ENCODE data around the gene LGALS9.
"Not testable (repeated sequence)": the region's sequence is repeated elsewhere in the genome, so short reads cannot be mapped to it uniquely, and the experiment has no call there.

The LGALS9 gene

GRCh38 chr17:27644586-27644985 is 13.6 kb downstream of the LGALS9 start:
- no peak for DNase-seq

GRCh38 chr17:27645621-27646020 is 14.6 kb downstream of the LGALS9 start:
- in situ Hi-C loops (cut with MboI; ENCODE audit: low pct_unique_long_range_greater_than_20kb, low sequenced_read_pairs); DNase-seq: not testable (repeated sequence)

More at GRCh38 chr17:27644586-27644985, 13.6 kb downstream of the LGALS9 start:
- in situ Hi-C loops (cut with MboI; ENCODE audit: low pct_unique_long_range_greater_than_20kb, low sequenced_read_pairs), result no loop called here

GRCh38 chr17:27646232-27646631 is 15.2 kb downstream of the LGALS9 start:
- DNase-seq, result no peak
- in situ Hi-C loops (cut with MboI; ENCODE audit: low pct_unique_long_range_greater_than_20kb, low sequenced_read_pairs), result no loop called here

- DNase-seq, result no peak
- in situ Hi-C loops (cut with MboI; ENCODE audit: low pct_unique_long_range_greater_than_20kb, low sequenced_read_pairs), result no loop called here
Measured at GRCh38 chr17:27647765-27648164, 16.8 kb downstream of the LGALS9 start.

GRCh38 chr17:27649111-27649571 is 18.2 kb downstream of the LGALS9 start:
- DNase-seq; in situ Hi-C loops (cut with MboI; ENCODE audit: low pct_unique_long_range_greater_than_20kb, low sequenced_read_pairs): not testable (repeated sequence)

- in situ Hi-C loops (cut with MboI; ENCODE audit: low pct_unique_long_range_greater_than_20kb, low sequenced_read_pairs), result loop anchor here (25.0 kb wide), 1 partner anchor 212 kb away; no protein-coding TSS in a partner anchor
Measured at GRCh38 chr17:27649929-27650328, 18.9 kb downstream of the LGALS9 start.

GRCh38 chr17:27650836-27651235 is 19.8 kb downstream of the LGALS9 start:
- in situ Hi-C loops (cut with MboI; ENCODE audit: low pct_unique_long_range_greater_than_20kb, low sequenced_read_pairs), result loop anchor here (25.0 kb wide), 1 partner anchor 211 kb away; no protein-coding TSS in a partner anchor
- DNase-seq, result no peak

More at GRCh38 chr17:27649929-27650328, 18.9 kb downstream of the LGALS9 start:
- no peak for DNase-seq

- in situ Hi-C loops (cut with MboI; ENCODE audit: low pct_unique_long_range_greater_than_20kb, low sequenced_read_pairs), result loop anchor here (25.0 kb wide), 1 partner anchor 211 kb away; no protein-coding TSS in a partner anchor
- peak; percentile 73 for DNase-seq
Measured at GRCh38 chr17:27651411-27652345, 20.7 kb downstream of the LGALS9 start.

GRCh38 chr17:27653449-27653971 is 22.5 kb downstream of the LGALS9 start:
- DNase-seq, result not testable (repeated sequence)
- in situ Hi-C loops (cut with MboI; ENCODE audit: low pct_unique_long_range_greater_than_20kb, low sequenced_read_pairs), result loop anchor here (25.0 kb wide), 1 partner anchor 209 kb away; no protein-coding TSS in a partner anchor

GRCh38 chr17:27654136-27654535 is 23.1 kb downstream of the LGALS9 start:
- in situ Hi-C loops (cut with MboI; ENCODE audit: low pct_unique_long_range_greater_than_20kb, low sequenced_read_pairs), result loop anchor here (25.0 kb wide), 1 partner anchor 208 kb away; no protein-coding TSS in a partner anchor
- no peak for DNase-seq

- peak; percentile 92 for DNase-seq
- in situ Hi-C loops (cut with MboI; ENCODE audit: low pct_unique_long_range_greater_than_20kb, low sequenced_read_pairs), result loop anchor here (25.0 kb wide), 1 partner anchor 207 kb away; no protein-coding TSS in a partner anchor
Measured at GRCh38 chr17:27654654-27655524, 23.9 kb downstream of the LGALS9 start.

- not testable (repeated sequence) for DNase-seq
- in situ Hi-C loops (cut with MboI; ENCODE audit: low pct_unique_long_range_greater_than_20kb, low sequenced_read_pairs), result loop anchor here (25.0 kb wide), 1 partner anchor 207 kb away; no protein-coding TSS in a partner anchor
Measured at GRCh38 chr17:27655525-27656111, 24.6 kb downstream of the LGALS9 start.

GRCh38 chr17:27656620-27657019 is 25.6 kb downstream of the LGALS9 start:
- in situ Hi-C loops (cut with MboI; ENCODE audit: low pct_unique_long_range_greater_than_20kb, low sequenced_read_pairs), result loop anchor here (25.0 kb wide), 1 partner anchor 206 kb away; no protein-coding TSS in a partner anchor
- not testable (repeated sequence) for DNase-seq

- peak; percentile 24 for DNase-seq
- in situ Hi-C loops (cut with MboI; ENCODE audit: low pct_unique_long_range_greater_than_20kb, low sequenced_read_pairs), result loop anchor here (25.0 kb wide), 1 partner anchor 205 kb away; no protein-coding TSS in a partner anchor
Measured at GRCh38 chr17:27657620-27658019, 26.6 kb downstream of the LGALS9 start.

- in situ Hi-C loops (cut with MboI; ENCODE audit: low pct_unique_long_range_greater_than_20kb, low sequenced_read_pairs), result loop anchor here (10.0 to 25.0 kb wide), 2 partner anchors 85 to 203 kb away; no protein-coding TSS in a partner anchor
- no peak for DNase-seq
Measured at GRCh38 chr17:27659683-27660082, 28.7 kb downstream of the LGALS9 start.

- in situ Hi-C loops (cut with MboI; ENCODE audit: low pct_unique_long_range_greater_than_20kb, low sequenced_read_pairs), result loop anchor here (10.0 to 25.0 kb wide), 2 partner anchors 84 to 202 kb away; no protein-coding TSS in a partner anchor
Measured at GRCh38 chr17:27660436-27660835, 29.4 kb downstream of the LGALS9 start.

GRCh38 chr17:27663936-27664605 is 33.1 kb downstream of the LGALS9 start:
- no peak for DNase-seq
- in situ Hi-C loops (cut with MboI; ENCODE audit: low pct_unique_long_range_greater_than_20kb, low sequenced_read_pairs), result loop anchor here (10.0 to 25.0 kb wide), 2 partner anchors 81 to 198 kb away; no protein-coding TSS in a partner anchor

More at GRCh38 chr17:27660436-27660835, 29.4 kb downstream of the LGALS9 start:
- DNase-seq, result no peak
